HG03039 (cell line): ENCODE results near the gene SPHK2.
"Not testable (repeated sequence)": the region's sequence is repeated elsewhere in the genome, so short reads cannot be mapped to it uniquely, and the experiment has no call there.

Experiments
- ATAC-seq: cut with Tn5 transposase; IDR thresholded peaks from one replicate; pipeline ENCODE4 v1.9.1; 2021; ENCODE audit warnings: mild to moderate bottlenecking, moderate library complexity; ENCODE audit not compliant: unreplicated experiment

Gene SPHK2

DNA sequence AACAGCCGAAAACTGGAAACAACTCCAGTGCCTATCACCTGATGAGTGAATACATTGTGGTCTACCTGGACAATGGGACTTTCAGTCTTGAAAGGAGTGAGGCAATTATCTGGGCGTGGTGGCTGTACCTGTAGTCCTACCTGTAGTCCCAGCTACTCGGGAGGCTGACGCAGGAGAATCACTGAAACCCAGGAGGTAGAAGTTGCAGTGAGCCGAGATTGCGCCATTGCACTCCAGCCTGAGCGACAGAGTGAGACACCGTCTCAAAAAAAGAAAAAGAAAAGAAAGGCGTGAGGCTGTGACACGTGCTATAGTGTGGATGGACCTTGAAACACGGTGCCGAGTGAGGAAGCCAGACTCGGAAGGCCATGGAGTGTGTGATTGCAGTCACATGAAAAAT, 57.6 kb downstream of the SPHK2 start:
- no peak for ATAC-seq

DNA sequence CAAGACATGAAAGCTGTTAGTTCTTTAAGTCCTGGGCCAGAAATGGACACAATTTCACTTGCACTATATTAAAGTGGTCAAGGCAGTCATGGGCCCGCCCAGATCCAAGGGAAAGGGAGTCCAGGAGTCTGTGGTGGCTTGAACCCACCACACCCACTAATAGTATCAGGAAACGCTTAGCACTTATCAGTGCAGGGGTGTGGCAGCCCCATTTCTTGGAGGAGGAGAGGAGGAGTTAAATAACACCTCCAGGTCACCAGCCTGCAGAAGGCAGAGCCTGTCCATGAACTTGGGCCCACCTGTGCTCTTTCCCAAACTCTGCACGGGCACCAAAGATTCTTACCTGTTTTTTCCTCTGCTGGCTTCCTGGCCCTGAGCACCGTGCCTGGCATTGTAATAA, 58.9 kb downstream of the SPHK2 start:
- no peak for ATAC-seq

DNA sequence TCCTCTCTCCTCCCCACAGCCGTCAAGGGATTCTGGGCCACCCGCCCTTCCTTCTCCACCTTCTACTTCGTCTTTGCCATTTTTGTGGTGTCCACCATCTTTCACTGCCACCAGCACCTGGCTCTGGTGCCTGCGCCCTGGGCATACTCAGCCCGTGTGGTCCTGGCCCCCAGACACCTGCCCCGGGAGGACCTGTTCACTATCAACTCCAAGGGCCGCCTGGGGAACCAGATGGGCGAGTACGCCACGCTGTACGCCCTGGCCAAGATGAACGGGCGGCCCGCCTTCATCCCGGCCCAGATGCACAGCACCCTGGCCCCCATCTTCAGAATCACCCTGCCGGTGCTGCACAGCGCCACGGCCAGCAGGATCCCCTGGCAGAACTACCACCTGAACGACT, 60.7 kb downstream of the SPHK2 start:
- ATAC-seq, result not testable (repeated sequence)
